T-helper 2 cell treated with Interferon-gamma antibody and Interleukin-4, amounts not matched to agents 5 μg/mL and 100 μg/mL, for 36 hours (primary cell): ENCODE measurements around the gene SPTBN1.

Experiments
- DNase-seq: peaks from one replicate; pipeline ENCODE4 v3.0.0; 2021; ENCODE audit warnings: low spot score
- H3K27ac Mint-ChIP-seq: one replicate; pipeline ENCODE4 v1.8.0; 2021; ENCODE audit warnings: mild to moderate bottlenecking, mixed read lengths
- H3K27me3 Mint-ChIP-seq: one replicate; pipeline ENCODE4 v1.8.0; 2021; ENCODE audit warnings: low read depth, mixed read lengths
- H3K36me3 Mint-ChIP-seq: one replicate; pipeline ENCODE4 v1.8.0; 2021; ENCODE audit warnings: low read depth, mixed read lengths
- H3K4me1 Mint-ChIP-seq: one replicate; pipeline ENCODE4 v1.8.0; 2021; ENCODE audit warnings: low read depth, mixed read lengths
- H3K4me3 Mint-ChIP-seq: one replicate; pipeline ENCODE4 v1.8.0; 2022; ENCODE audit warnings: mild to moderate bottlenecking, moderate library complexity, mixed read lengths
- H3K9me3 Mint-ChIP-seq: one replicate; pipeline ENCODE4 v1.8.0; 2021; ENCODE audit warnings: mixed read lengths

The SPTBN1 gene

GRCh38 chr2:54606393-54606958 lies 150.3 kb downstream of the SPTBN1 start:
- H3K36me3 Mint-ChIP-seq: peaks cover 27% of the 10 kb centered on the region
- peak overlapping the region; percentile 58 for H3K4me3 Mint-ChIP-seq
- no peaks in the 10 kb centered on the region for H3K9me3 Mint-ChIP-seq
- no peaks in the 10 kb centered on the region for H3K27me3 Mint-ChIP-seq
- DNase-seq: no peak
- H3K27ac Mint-ChIP-seq: peak overlapping the region; percentile 46
- peaks cover 77% of the 10 kb centered on the region for H3K4me1 Mint-ChIP-seq

- H3K36me3 Mint-ChIP-seq: peaks cover 23% of the 10 kb centered on the region
- H3K9me3 Mint-ChIP-seq: no peaks in the 10 kb centered on the region
- peaks cover 66% of the 10 kb centered on the region for H3K4me1 Mint-ChIP-seq
- H3K27ac Mint-ChIP-seq: no peak overlapping the region
- no peak overlapping the region for H3K4me3 Mint-ChIP-seq
- no peaks in the 10 kb centered on the region for H3K27me3 Mint-ChIP-seq
- DNase-seq: no peak
Observed at GRCh38 chr2:54608224-54608623, 152.1 kb downstream of the SPTBN1 start.

- peaks cover 29% of the 10 kb centered on the region for H3K36me3 Mint-ChIP-seq
- peaks cover 59% of the 10 kb centered on the region for H3K4me1 Mint-ChIP-seq
- no peak overlapping the region for H3K4me3 Mint-ChIP-seq
- DNase-seq: no peak
- no peak overlapping the region for H3K27ac Mint-ChIP-seq
- no peaks in the 10 kb centered on the region for H3K27me3 Mint-ChIP-seq
- H3K9me3 Mint-ChIP-seq: no peaks in the 10 kb centered on the region
Observed at GRCh38 chr2:54609241-54609640, 153.1 kb downstream of the SPTBN1 start.

- Mint-ChIP-seq H3K27ac (no peak overlapping the region), H3K4me1 (peaks cover 55% of the 10 kb centered on the region), H3K27me3 (no peaks in the 10 kb centered on the region), H3K4me3 (no peak overlapping the region), H3K9me3 (no peaks in the 10 kb centered on the region), H3K36me3 (peaks cover 30% of the 10 kb centered on the region)
- no peak for DNase-seq
Observed at GRCh38 chr2:54609647-54610046, 153.5 kb downstream of the SPTBN1 start.

- H3K27ac Mint-ChIP-seq: peak overlapping the region; percentile 2
- H3K27me3 Mint-ChIP-seq: no peaks in the 10 kb centered on the region
- H3K36me3 Mint-ChIP-seq: peaks cover 28% of the 10 kb centered on the region
- DNase-seq: no peak
- H3K4me3 Mint-ChIP-seq: no peak overlapping the region
- no peaks in the 10 kb centered on the region for H3K9me3 Mint-ChIP-seq
- peaks cover 44% of the 10 kb centered on the region for H3K4me1 Mint-ChIP-seq
Observed at GRCh38 chr2:54610700-54611099, 154.6 kb downstream of the SPTBN1 start.

GRCh38 chr2:54611830-54612545 lies 155.9 kb downstream of the SPTBN1 start:
- no peaks in the 10 kb centered on the region for H3K27me3 Mint-ChIP-seq
- peaks cover 32% of the 10 kb centered on the region for H3K4me1 Mint-ChIP-seq

GRCh38 chr2:54613386-54613785 lies 157.3 kb downstream of the SPTBN1 start:
- H3K27me3 Mint-ChIP-seq: no peaks in the 10 kb centered on the region
- peaks cover 38% of the 10 kb centered on the region for H3K36me3 Mint-ChIP-seq
- no peaks in the 10 kb centered on the region for H3K9me3 Mint-ChIP-seq
- H3K27ac Mint-ChIP-seq: no peak overlapping the region
- H3K4me3 Mint-ChIP-seq: no peak overlapping the region
- H3K4me1 Mint-ChIP-seq: peaks cover 30% of the 10 kb centered on the region
- no peak for DNase-seq

More at GRCh38 chr2:54611830-54612545, 155.9 kb downstream of the SPTBN1 start:
- Mint-ChIP-seq H3K36me3 (peaks cover 31% of the 10 kb centered on the region), H3K4me3 (no peak overlapping the region), H3K27ac (no peak overlapping the region), H3K9me3 (no peaks in the 10 kb centered on the region)
- DNase-seq: no peak

- Mint-ChIP-seq H3K36me3 (peaks cover 42% of the 10 kb centered on the region), H3K4me3 (no peak overlapping the region), H3K4me1 (peaks cover 33% of the 10 kb centered on the region), H3K9me3 (no peaks in the 10 kb centered on the region), H3K27me3 (no peaks in the 10 kb centered on the region), H3K27ac (no peak overlapping the region)
- DNase-seq: no peak
Observed at GRCh38 chr2:54613794-54614257, 157.7 kb downstream of the SPTBN1 start.

GRCh38 chr2:54614819-54615218 lies 158.7 kb downstream of the SPTBN1 start:
- H3K9me3 Mint-ChIP-seq: no peaks in the 10 kb centered on the region
- H3K4me3 Mint-ChIP-seq: no peak overlapping the region
- peaks cover 32% of the 10 kb centered on the region for H3K4me1 Mint-ChIP-seq
- DNase-seq: no peak
- H3K27ac Mint-ChIP-seq: no peak overlapping the region
- H3K27me3 Mint-ChIP-seq: no peaks in the 10 kb centered on the region
- peaks cover 49% of the 10 kb centered on the region for H3K36me3 Mint-ChIP-seq

GRCh38 chr2:54615832-54616534 lies 159.9 kb downstream of the SPTBN1 start:
- Mint-ChIP-seq H3K4me1 (peaks cover 33% of the 10 kb centered on the region), H3K4me3 (no peak overlapping the region), H3K9me3 (no peaks in the 10 kb centered on the region), H3K27me3 (no peaks in the 10 kb centered on the region), H3K36me3 (peaks cover 61% of the 10 kb centered on the region), H3K27ac (no peak overlapping the region)
- no peak for DNase-seq

GRCh38 chr2:54617409-54617808 lies 161.3 kb downstream of the SPTBN1 start:
- DNase-seq: no peak
- Mint-ChIP-seq H3K36me3 (peaks cover 69% of the 10 kb centered on the region), H3K27me3 (no peaks in the 10 kb centered on the region), H3K9me3 (no peaks in the 10 kb centered on the region), H3K27ac (no peak overlapping the region), H3K4me3 (no peak overlapping the region), H3K4me1 (peaks cover 28% of the 10 kb centered on the region)

- Mint-ChIP-seq H3K9me3 (no peaks in the 10 kb centered on the region), H3K4me3 (no peak overlapping the region), H3K4me1 (peaks cover 23% of the 10 kb centered on the region), H3K27ac (peak overlapping the region; percentile 43), H3K27me3 (no peaks in the 10 kb centered on the region), H3K36me3 (peaks cover 69% of the 10 kb centered on the region)
- no peak for DNase-seq
Observed at GRCh38 chr2:54618646-54619565, 162.8 kb downstream of the SPTBN1 start.

- H3K4me1 Mint-ChIP-seq: peaks cover 23% of the 10 kb centered on the region
- H3K27me3 Mint-ChIP-seq: no peaks in the 10 kb centered on the region
- H3K36me3 Mint-ChIP-seq: peaks cover 74% of the 10 kb centered on the region
- peak overlapping the region; percentile 23 for H3K27ac Mint-ChIP-seq
- no peak for DNase-seq
- H3K9me3 Mint-ChIP-seq: no peaks in the 10 kb centered on the region
- H3K4me3 Mint-ChIP-seq: no peak overlapping the region
Observed at GRCh38 chr2:54619660-54620231, 163.6 kb downstream of the SPTBN1 start.
